Activated naive CD4-positive, alpha-beta T cell treated with anti-CD3 and anti-CD28 coated beads, Interleukin-2, amount 50 U/mL, for 24 hours (primary cell): ENCODE measurements around the gene NR1H3.
A peak's percentile ranks its signal among the peaks of the same experiment; 100 is the strongest.

Experiments used
- H3K27ac Mint-ChIP-seq: one replicate; pipeline ENCODE4 v1.8.0; 2021; ENCODE audit warnings: mild to moderate bottlenecking, mixed read lengths
- H3K27me3 Mint-ChIP-seq: one replicate; pipeline ENCODE4 v1.8.0; 2021; ENCODE audit warnings: mixed read lengths
- H3K36me3 Mint-ChIP-seq: one replicate; pipeline ENCODE4 v1.8.0; 2021; ENCODE audit warnings: mixed read lengths
- H3K4me1 Mint-ChIP-seq: one replicate; pipeline ENCODE4 v1.8.0; 2021; ENCODE audit warnings: mixed read lengths
- H3K4me3 Mint-ChIP-seq: one replicate; pipeline ENCODE4 v1.8.0; 2021; ENCODE audit warnings: mild to moderate bottlenecking, mixed read lengths
- H3K9me3 Mint-ChIP-seq: one replicate; pipeline ENCODE4 v1.8.0; 2021; ENCODE audit warnings: mixed read lengths

NR1H3 gene

DNA sequence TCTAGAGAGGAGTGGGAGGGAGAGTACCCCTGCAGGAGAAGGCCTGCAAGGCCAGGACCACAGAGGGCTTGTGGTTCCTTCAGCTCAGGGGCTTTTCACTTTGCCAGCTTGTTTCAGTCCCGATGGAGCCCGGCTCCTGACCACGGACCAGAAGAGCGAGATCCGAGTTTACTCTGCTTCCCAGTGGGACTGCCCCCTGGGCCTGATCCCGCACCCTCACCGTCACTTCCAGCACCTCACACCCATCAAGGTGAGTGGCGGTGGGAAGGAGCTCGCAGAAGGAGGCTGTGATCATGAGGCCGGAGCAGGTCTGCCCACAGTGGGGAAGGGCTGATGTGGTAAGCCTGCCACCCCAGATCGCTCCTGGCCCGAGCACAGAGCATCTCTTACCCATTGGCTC is 22.6 kb upstream of the NR1H3 start:
- Mint-ChIP-seq H3K36me3 (peaks cover 7% of the 10 kb centered on the region), H3K4me3 (peak overlapping the region; percentile 51), H3K4me1 (peaks cover 33% of the 10 kb centered on the region), H3K27ac (no peak overlapping the region), H3K27me3 (no peaks in the 10 kb centered on the region), H3K9me3 (no peaks in the 10 kb centered on the region)

GRCh38 chr11:47236482-47236881 is 21.3 kb upstream of the NR1H3 start:
- H3K9me3 Mint-ChIP-seq = no peaks in the 10 kb centered on the region
- H3K27ac Mint-ChIP-seq = peak overlapping the region; percentile 25
- H3K4me1 Mint-ChIP-seq = peaks cover 33% of the 10 kb centered on the region
- H3K27me3 Mint-ChIP-seq = no peaks in the 10 kb centered on the region
- peaks cover 9% of the 10 kb centered on the region for H3K36me3 Mint-ChIP-seq
- no peak overlapping the region for H3K4me3 Mint-ChIP-seq

GRCh38 chr11:47239852-47240251 is 17.9 kb upstream of the NR1H3 start:
- H3K4me1 Mint-ChIP-seq = peaks cover 24% of the 10 kb centered on the region
- peak overlapping the region; percentile 82 for H3K27ac Mint-ChIP-seq

DNA sequence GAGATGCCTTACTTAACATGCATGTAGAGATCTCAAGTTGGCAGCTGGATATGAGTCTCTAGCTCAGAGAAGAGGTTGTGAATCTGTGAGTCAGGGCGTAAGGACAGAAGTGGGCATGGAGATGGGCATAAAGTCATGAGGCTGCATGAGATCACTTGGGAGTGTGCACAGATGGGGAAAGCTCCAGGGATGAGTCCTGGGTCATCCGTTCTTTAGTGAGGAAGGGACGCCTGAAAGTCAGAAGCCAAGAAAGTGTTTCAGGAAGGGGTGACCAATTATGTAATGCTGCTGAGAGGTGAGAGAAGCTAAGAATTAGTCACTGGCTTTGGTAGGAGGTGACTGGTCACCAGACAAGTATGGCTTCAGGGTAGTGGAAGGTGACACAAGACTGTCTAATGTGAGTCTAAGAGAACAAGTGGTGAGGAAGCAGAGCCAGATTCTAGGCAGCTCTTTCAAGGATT is 15.9 kb upstream of the NR1H3 start:
- peaks cover 15% of the 10 kb centered on the region for H3K36me3 Mint-ChIP-seq
- H3K4me1 Mint-ChIP-seq = peaks cover 11% of the 10 kb centered on the region
- H3K27ac Mint-ChIP-seq = peak overlapping the region; percentile 72
- no peaks in the 10 kb centered on the region for H3K27me3 Mint-ChIP-seq
- H3K4me3 Mint-ChIP-seq = no peak overlapping the region
- H3K9me3 Mint-ChIP-seq = no peaks in the 10 kb centered on the region

More at GRCh38 chr11:47239852-47240251, 17.9 kb upstream of the NR1H3 start:
- no peak overlapping the region for H3K4me3 Mint-ChIP-seq
- H3K27me3 Mint-ChIP-seq = no peaks in the 10 kb centered on the region
- no peaks in the 10 kb centered on the region for H3K9me3 Mint-ChIP-seq
- peaks cover 17% of the 10 kb centered on the region for H3K36me3 Mint-ChIP-seq

DNA sequence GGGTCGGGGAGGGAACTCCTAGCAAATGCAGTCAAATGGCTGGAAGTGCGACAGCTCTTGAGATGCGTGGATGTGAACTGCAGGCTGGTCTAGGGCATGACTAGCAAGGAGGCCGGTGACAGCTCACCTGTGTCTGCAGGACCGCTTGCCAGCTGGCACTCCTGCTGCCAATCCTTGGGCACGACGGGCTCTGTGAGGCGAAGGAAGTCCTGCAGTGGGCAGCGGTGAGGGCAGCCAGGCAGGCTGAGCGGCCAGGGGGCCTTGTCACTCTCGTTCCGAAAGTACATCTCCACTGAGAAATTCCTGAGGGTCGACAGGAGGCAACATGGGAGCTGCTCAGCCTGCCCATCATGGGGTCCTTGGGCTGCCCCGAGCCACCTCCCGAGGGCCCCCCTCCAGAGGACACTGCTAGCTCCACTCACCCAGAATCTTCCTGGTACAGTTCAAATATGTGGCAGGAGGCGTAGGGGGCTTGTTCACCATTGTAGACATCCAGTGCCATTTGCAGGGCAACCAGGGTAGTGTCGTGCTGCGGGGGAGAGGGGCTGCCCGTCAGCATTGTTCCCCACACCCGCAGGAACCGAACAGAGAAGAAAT is 15.1 kb upstream of the NR1H3 start:
- Mint-ChIP-seq H3K4me3 (no peak overlapping the region), H3K27ac (no peak overlapping the region), H3K4me1 (peaks cover 16% of the 10 kb centered on the region), H3K27me3 (no peaks in the 10 kb centered on the region), H3K9me3 (no peaks in the 10 kb centered on the region), H3K36me3 (peaks cover 15% of the 10 kb centered on the region)

DNA sequence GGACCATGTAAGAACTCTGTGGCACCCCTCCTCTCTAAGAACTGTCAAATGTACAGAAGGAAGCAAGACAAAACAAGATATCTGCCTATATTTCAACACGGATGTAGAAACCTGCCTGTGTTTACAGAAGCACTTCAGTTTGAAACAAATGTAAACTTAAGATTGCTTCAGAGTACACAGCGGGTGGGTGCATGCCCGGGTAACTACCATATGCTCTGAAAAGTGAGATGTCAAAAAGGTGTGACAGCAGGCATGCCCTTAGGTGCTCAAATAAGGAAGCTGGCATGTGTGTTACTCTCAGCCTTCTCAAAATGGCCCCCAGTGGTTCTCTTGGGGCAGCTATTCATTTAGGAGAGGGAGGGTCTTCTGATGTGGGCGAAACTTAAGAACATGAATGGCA is 14.3 kb upstream of the NR1H3 start:
- H3K27me3 Mint-ChIP-seq = no peaks in the 10 kb centered on the region
- peaks cover 21% of the 10 kb centered on the region for H3K4me1 Mint-ChIP-seq
- no peak overlapping the region for H3K4me3 Mint-ChIP-seq
- peaks cover 15% of the 10 kb centered on the region for H3K36me3 Mint-ChIP-seq
- no peaks in the 10 kb centered on the region for H3K9me3 Mint-ChIP-seq
- H3K27ac Mint-ChIP-seq = no peak overlapping the region

DNA sequence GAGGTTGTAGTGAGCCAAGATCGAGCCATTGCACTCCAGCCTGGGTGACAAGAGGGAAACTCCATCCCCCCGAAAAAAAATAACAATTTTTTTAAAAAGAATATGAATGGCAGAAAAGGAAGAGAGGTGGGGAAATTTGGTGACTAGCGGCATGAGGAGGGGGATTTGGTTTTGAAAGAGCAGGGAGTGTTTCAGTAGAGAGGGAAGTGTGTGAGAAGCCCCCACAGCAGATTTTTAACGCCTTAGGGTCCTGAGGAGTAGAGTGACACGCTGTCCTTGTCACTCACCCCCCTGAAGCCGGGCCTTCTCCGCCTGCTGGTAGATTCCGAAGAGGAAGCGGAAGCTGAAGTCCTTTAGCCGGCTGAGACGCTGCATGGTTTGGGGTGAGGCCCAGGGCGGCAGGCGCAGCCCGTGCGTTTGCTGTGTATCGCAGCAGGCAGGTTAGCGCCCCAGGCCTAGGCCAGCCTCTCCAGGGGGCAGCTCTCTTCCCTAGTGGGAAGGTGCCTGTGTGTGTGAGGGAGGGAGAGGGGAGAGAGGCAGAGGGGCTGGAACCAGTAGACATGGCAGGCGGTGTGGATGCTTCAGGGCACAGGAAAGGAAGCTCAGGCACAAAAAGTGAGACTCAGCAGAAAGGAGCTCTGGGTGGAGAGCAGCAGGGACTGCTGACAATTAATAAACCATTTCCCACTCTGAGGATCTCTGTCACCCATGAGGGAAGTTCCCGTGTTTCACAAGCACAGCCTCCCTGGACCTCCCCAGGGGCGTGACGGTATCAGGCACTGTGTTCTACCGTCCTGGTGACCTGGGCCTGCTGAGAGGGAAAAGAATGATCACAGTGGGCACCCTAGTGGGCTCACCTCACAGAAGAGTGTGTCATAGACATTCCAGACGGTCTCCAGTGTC is 13.1 kb upstream of the NR1H3 start:
- Mint-ChIP-seq H3K36me3 (peaks cover 15% of the 10 kb centered on the region), H3K9me3 (no peaks in the 10 kb centered on the region), H3K27me3 (no peaks in the 10 kb centered on the region), H3K4me1 (peaks cover 21% of the 10 kb centered on the region), H3K4me3 (no peak overlapping the region), H3K27ac (no peak overlapping the region)

GRCh38 chr11:47245611-47246357 is 12.0 kb upstream of the NR1H3 start:
- H3K36me3 Mint-ChIP-seq = peaks cover 12% of the 10 kb centered on the region
- no peaks in the 10 kb centered on the region for H3K9me3 Mint-ChIP-seq
- no peaks in the 10 kb centered on the region for H3K27me3 Mint-ChIP-seq
- peak overlapping the region; percentile 35 for H3K27ac Mint-ChIP-seq
- peaks cover 21% of the 10 kb centered on the region for H3K4me1 Mint-ChIP-seq
- H3K4me3 Mint-ChIP-seq = no peak overlapping the region

DNA sequence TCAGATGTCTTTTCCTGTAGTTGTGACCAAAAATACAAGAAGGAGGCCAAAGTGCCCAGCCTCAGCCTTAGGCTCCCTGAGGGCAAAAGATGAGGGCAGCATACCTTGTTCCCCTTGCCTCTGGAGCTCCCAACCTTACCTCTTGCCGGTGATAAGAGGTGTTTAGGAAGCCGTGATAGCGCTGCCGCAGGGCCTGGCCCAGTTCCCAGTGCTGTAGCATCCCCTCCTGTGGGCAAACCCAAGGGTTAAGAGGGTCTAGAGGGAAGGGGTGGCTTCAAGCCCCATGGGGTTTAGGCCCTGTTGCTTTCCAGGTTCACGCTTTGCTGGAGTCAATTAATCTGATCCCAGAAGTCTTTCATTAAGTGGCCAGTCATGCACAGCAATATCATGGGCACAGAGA is 10.3 kb upstream of the NR1H3 start:
- Mint-ChIP-seq H3K4me1 (peaks cover 17% of the 10 kb centered on the region), H3K9me3 (no peaks in the 10 kb centered on the region), H3K36me3 (no peaks in the 10 kb centered on the region), H3K27me3 (no peaks in the 10 kb centered on the region), H3K27ac (no peak overlapping the region), H3K4me3 (peak overlapping the region; percentile 97)

GRCh38 chr11:47248304-47248663 is 9.5 kb upstream of the NR1H3 start:
- Mint-ChIP-seq H3K9me3 (no peaks in the 10 kb centered on the region), H3K36me3 (no peaks in the 10 kb centered on the region), H3K27me3 (no peaks in the 10 kb centered on the region), H3K27ac (peak overlapping the region; percentile 98), H3K4me1 (peaks cover 17% of the 10 kb centered on the region), H3K4me3 (peak overlapping the region; percentile 97)

- Mint-ChIP-seq H3K4me1 (peaks cover 17% of the 10 kb centered on the region), H3K27ac (peak within 1 kb of the TSS; percentile 98), H3K36me3 (no peaks in the 10 kb centered on the region), H3K27me3 (no peaks in the 10 kb centered on the region), H3K9me3 (no peaks in the 10 kb centered on the region), H3K4me3 (peak within 1 kb of the TSS; percentile 97)
Measured at GRCh38 chr11:47248664-47249377, 9.0 kb upstream of the NR1H3 start, which contains the start of gene ACP2. ACP2 (minus strand) TSS chr11:47248814; CDS start chr11:47248789, 25 bp downstream.

DNA sequence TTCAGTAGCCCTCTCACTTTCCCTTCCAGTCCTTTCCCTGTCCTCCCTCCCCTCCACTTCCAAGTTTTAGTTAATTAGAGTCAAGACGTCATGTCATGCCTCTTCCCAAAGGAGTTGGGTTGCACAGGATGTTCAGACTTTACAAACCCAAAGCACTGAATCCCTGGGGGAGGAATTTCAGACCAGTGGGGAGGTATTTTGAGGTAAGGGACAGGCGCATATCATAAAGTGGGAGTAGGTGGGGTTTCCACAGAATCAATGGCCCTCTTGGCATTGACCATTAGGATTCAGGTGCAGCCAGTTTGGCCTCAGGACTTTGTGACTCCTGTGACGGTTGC is 8.4 kb upstream of the NR1H3 start:
- H3K36me3 Mint-ChIP-seq = no peaks in the 10 kb centered on the region
- H3K27me3 Mint-ChIP-seq = no peaks in the 10 kb centered on the region
- peaks cover 17% of the 10 kb centered on the region for H3K4me1 Mint-ChIP-seq
- H3K4me3 Mint-ChIP-seq = peak overlapping the region; percentile 97
- no peak overlapping the region for H3K27ac Mint-ChIP-seq
- no peaks in the 10 kb centered on the region for H3K9me3 Mint-ChIP-seq

DNA sequence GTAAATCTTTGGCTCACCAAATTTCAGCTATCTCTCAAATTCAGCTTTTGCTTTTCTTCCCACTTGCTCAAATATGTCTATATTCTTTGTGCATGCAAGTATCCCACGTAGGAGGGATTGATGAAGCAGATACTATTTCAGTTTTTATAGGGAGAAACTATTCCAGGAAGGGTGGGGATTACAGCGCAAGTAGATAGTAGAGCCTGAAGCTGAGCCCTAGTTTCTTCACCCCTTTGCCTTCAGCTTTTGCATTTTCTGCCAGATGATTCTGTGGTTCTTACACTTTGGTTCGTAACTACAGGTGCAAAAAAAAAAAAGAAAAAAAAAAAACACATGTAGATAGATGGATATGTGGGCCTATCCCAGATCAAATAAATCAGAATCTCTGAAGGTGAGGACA is 6.0 kb upstream of the NR1H3 start:
- no peaks in the 10 kb centered on the region for H3K36me3 Mint-ChIP-seq
- no peak overlapping the region for H3K4me3 Mint-ChIP-seq
- H3K4me1 Mint-ChIP-seq = peaks cover 26% of the 10 kb centered on the region
- no peak overlapping the region for H3K27ac Mint-ChIP-seq
- H3K27me3 Mint-ChIP-seq = no peaks in the 10 kb centered on the region
- no peaks in the 10 kb centered on the region for H3K9me3 Mint-ChIP-seq

DNA sequence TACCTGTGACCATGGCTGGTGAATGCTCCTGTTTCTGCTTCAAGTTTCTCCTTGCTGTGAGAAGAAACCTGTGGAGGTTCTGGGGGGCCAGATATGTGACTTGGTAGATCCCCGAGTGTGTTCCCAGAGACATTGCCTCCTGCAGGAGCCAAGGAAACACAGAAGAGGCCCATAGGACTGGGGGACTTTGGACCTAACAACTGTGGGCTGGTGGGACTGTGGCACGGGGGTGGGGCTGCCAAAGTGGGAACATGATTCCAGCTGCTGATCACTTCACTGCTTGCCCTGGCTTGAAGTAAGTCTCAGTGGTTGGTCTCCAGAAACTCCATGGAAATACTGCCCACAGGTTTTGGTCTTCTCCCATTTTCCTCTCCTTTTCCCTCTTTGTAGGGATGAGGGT is 4.1 kb upstream of the NR1H3 start:
- H3K27me3 Mint-ChIP-seq = no peaks in the 10 kb centered on the region
- H3K9me3 Mint-ChIP-seq = no peaks in the 10 kb centered on the region
- H3K4me1 Mint-ChIP-seq = peaks cover 15% of the 10 kb centered on the region
- H3K4me3 Mint-ChIP-seq = no peak overlapping the region
- no peak overlapping the region for H3K27ac Mint-ChIP-seq
- no peaks in the 10 kb centered on the region for H3K36me3 Mint-ChIP-seq

DNA sequence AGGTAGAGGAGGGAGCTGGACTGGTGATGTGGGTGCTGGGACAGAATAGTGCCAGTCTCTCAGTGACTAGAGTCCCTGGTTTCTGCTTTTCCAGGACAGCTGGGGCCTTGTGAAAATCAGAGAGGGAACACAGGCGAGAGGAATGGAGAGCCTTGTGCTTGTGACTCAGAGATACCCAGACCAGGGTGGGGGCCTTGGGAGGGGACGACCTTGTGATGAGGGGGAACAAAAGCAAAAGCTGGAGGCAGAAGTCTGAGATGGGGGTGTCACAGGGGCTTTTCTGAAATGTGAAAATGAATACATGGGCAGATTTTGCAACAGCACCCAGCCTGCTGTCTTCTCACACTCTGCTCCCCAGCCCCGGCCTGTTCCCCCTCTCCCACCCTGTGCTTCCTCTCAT is 3.4 kb upstream of the NR1H3 start:
- Mint-ChIP-seq H3K4me1 (peaks cover 20% of the 10 kb centered on the region), H3K36me3 (no peaks in the 10 kb centered on the region), H3K27me3 (no peaks in the 10 kb centered on the region), H3K27ac (no peak overlapping the region), H3K4me3 (no peak overlapping the region), H3K9me3 (no peaks in the 10 kb centered on the region)
